HG03064 (cell line): ENCODE results near the gene UBB.

Source experiments
- ATAC-seq: cut with Tn5 transposase; IDR thresholded peaks from one replicate; pipeline ENCODE4 v1.9.1; 2021; ENCODE audit warnings: low read depth; ENCODE audit not compliant: unreplicated experiment

The UBB gene

DNA sequence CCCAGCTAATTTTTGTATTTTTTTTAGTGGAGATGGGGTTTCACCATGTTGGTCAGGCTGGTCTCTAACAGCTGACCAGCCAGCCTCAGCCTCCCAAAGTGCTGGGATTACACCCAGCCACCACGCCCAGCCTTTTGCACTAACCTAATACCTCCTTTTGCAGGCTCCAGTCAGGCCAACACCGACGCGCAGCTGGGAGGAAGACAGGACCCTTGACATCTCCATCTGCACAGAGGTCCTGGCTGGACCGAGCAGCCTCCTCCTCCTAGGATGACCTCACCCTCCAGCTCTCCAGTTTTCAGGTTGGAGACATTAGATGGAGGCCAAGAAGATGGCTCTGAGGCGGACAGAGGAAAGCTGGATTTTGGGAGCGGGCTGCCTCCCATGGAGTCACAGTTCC is 36.5 kb downstream of the UBB start:
- no peak for ATAC-seq

DNA sequence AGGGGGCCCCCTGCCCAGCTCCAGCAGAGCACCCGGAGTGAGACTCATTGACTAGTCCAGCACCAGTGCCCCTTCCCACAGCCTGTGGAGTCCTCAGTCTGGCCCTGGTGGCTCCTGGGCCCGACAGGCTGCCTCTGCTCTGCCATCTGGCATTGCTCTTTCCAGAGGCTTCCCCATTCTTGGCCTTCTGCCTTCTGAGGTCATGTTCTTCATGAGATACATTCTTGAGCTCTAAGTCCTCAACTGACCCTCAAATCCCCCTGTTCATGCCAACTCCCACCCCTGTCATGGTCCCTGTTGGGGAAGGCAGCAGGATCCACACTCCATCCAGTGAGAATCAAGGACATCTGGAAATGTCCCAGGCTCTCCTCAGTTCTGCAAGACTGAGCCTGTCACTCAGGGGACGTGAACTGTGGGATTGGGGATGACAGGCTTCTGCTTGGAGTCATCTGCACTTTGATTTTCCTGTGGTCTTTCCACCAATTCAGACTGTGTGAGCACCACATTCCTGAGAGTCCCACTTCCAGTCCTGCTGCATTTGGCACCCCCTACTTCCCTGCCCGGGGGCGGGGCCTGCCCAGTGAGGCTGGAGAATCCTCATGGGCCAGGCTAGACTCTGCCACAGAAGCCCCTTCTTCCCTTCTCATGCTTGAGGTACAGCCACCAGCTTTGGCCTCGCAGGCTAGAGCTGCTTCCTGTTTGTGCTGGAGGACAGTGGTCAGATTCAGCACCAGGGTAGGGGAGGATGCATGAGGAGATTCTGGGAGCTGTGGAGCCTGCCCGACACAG is 37.2 kb downstream of the UBB start:
- no peak for ATAC-seq

DNA sequence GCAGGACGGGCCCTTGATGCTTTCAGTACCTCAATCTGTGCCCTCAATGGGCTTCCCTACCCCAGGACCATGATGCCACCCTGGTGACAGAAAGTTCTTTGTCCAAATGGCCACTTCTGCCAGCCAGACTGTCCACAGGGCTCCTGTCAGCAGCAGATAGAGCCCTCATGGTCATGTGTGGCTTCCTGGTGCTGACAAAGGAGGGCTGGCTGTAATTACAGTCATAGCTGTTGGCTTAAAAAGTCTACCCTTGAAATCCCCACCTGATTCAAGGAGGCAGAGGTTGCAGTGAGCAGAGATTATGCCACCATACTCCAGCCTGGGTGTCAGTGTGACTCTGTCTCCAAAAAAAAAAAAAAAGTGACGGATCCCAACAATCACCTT is 37.8 kb downstream of the UBB start:
- no peak for ATAC-seq

DNA sequence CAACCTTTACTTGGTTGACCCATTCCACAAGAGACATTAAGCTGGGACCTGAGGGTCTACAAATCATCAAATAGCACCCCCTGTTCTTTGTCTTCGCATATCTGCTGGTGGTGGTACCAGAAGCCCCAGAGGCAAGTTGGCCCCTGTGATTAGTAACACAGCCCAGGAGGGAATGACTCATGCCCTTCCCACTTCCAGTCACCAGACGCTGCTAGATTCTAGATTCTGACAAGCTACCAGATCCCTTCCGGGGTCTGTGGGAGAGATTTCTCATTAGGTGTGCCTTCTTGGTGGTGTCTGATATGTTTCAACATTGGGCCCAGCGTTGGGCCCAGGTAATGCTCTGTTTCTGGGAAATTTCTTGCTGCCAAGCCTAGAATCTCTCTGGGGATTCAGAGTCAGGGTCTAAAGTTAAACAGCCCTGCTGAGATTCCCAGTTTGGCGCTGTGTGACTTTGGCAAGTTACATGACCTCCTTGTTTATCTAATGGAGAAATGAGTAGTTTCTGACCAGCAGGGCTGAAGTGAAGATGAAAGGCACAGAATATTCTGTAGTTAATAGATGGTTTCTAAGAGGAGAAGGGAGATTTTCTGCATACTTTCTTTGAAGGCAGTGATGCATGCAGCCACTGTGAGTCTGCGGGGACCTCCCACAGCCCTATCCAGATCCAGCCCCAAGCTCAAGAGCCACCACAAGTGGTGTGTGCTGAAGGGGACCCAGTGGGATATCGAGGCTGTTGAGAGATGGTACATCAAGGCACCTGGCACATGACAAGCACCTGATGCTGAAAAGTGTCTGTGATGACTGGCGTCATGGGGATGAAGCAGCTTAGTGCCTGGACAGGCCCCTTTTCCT is 38.4 kb downstream of the UBB start:
- ATAC-seq = peak; percentile 31

DNA sequence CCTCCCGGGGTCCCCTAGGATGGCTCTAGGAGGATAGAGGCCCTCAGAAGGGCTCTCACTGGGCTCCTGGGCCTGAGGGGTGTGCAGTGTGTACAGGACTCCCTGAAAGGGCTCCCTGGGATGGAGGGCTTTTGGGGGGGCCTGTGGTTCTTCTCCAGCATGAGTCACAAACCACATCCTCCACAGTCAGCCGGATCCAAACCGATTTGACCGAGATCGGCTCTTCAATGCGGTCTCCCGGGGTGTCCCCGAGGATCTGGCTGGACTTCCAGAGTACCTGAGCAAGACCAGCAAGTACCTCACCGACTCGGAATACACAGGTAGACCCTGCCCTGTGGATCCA is 39.0 kb downstream of the UBB start:
- peak; percentile 5 for ATAC-seq

DNA sequence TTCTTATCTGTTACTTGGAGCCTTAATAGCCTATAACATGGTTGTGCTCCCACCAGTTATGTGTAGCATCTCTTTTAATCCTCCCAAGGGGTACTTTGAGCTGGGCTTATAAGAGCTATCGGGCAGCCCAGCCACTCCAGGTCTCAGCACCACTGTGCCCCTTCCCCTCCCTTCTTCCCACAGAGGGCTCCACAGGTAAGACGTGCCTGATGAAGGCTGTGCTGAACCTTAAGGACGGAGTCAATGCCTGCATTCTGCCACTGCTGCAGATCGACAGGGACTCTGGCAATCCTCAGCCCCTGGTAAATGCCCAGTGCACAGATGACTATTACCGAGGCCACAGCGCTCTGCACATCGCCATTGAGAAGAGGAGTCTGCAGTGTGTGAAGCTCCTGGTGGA is 41.5 kb downstream of the UBB start:
- ATAC-seq = no peak

DNA sequence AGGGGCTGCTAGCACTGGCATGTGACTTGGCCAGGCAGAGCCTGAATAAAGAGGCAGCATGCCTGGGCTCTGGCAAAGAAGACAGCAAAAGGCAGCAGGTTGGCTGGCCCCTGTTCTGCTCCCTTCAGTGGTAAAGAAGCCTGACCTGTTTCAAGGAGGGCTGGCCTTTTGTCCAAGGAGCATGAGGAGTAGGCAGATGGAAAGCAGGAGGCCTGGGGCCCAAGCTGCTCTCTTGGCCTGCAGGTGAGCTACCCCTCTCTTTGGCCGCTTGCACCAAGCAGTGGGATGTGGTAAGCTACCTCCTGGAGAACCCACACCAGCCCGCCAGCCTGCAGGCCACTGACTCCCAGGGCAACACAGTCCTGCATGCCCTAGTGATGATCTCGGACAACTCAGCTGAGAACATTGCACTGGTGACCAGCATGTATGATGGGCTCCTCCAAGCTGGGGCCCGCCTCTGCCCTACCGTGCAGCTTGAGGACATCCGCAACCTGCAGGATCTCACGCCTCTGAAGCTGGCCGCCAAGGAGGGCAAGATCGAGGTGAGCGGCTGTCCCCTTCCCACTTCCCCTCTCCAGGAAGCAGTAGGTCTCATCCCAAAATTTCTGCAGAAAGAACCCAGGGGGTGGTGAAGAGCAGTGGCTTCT is 42.5 kb downstream of the UBB start:
- no peak for ATAC-seq

DNA sequence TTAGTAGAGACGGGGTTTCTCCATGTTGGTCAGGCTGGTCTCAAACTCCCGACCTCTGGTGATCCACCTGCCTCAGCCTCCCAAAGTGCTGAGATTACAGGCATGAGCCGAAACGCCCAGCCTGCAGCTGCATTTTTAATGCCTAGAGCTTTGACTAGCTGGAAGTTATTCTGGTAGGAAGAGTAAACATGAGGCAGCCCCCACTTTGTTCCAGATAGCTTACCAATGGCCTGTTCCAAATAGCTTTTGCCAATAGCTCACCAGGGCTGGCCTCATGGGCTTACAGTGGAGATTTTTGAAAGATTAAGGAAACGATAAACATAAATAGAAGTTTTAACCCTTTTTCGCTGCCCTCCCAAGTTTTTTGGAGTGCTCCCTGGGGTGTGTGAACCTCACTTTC is 44.3 kb downstream of the UBB start:
- ATAC-seq = no peak

DNA sequence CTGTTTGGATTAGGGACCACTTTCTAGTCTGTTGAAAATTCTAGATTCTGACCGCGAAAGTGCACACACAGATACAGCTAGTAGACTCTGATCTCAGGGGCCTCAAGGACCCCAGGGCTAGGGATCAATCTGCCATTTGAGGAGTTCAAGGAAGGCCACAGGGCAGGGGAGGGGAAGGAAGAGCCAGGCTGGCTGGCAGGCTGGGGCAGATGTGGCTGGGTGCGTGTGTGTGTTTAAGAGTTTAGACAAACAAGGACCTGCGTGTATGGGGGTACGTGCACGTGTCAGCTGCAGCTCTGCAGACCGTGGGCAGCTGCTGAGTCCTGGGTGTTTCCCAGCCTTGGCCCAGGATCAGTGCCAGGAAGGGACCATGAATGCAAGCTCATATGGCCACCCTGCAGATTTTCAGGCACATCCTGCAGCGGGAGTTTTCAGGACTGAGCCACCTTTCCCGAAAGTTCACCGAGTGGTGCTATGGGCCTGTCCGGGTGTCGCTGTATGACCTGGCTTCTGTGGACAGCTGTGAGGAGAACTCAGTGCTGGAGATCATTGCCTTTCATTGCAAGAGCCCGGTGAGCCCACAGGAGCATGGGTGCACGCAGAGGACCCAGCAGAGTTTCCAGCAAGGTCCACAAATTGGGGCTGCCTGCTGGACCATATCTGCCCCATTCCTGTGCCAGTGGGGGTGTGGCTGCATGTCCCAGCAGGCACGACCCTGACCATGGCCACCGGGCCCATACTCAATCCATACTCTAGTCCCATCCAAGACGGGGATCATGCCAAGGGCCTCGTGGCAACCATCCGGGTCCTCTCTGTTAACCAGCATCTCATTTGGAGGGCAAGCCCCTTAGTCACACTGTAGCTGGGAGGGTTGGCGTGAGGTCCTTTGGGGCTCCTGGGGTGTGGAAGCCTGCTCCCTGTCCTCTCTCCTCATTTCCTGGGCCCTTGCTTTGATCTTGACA is 45.1 kb downstream of the UBB start:
- no peak for ATAC-seq

DNA sequence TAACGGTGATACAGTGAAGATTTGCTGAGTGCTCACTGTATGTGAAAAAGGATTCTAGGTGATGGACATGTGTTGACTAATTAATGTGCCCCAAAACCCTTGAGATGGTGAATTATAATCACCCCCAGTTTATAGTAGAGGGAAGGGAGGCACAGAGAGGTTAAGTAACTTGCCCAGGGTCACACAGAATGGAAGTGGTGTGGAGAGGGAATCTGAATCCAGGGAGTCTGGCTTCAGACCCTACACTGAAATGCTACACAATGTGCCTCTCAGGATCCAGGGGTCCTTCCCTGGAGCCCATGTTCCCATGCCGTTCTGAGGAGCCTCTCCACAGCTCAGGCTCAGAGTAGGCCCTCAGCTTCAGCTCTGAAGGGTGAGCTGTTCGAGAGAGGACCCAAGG is 46.1 kb downstream of the UBB start:
- ATAC-seq = no peak

DNA sequence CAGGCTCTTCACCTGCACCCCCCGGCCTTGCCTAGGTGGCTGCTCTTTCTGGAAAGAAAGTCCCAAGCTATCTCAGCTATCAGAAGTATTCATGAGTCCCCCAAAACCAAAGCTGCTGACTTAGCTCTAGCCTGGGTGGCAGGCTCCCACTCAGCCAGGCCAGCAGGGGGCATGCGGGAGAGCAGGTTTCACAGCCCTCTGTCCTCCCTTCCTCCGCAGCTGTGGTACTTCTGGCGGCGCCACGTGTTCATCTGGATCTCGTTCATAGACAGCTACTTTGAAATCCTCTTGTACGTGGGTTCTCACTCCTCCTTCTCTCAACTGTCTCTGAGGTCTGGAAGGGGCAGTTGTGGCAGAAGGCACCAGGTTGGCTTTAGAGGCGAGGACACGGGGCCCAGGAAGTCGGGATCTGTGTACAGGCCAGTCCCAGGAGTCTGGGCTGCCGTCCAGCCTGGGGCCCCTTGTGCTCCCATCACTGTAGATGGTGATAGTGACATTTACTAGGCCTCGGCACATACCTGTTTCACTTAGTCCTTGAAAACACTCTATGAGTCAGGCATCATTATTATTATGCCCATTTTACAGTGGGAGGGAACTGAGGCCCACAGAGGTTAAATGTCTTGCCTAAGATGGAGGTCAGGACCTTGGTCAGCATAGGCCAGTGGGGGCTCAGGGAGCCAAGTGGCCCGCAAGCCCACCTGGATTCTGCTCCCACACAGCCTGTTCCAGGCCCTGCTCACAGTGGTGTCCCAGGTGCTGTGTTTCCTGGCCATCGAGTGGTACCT is 47.4 kb downstream of the UBB start:
- no peak for ATAC-seq

DNA sequence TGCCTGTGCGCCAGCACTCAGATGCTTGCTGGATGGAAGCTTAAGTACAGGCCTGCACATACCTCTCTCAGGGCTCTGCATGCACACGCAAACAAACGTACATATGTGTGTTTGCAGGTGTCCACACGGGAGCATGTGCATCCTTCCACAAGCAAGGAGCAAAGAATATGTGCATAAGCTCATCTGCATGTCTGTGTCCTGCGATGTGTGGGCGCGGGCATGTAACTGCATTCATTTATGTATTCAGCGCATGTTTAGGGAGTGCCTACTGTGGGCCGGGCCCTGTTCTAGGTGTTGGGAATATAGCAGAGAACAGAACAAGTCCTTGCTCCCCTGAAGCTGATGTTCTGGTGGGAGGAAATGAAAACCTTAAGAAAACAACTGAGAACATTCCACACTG is 48.2 kb downstream of the UBB start:
- ATAC-seq = no peak

DNA sequence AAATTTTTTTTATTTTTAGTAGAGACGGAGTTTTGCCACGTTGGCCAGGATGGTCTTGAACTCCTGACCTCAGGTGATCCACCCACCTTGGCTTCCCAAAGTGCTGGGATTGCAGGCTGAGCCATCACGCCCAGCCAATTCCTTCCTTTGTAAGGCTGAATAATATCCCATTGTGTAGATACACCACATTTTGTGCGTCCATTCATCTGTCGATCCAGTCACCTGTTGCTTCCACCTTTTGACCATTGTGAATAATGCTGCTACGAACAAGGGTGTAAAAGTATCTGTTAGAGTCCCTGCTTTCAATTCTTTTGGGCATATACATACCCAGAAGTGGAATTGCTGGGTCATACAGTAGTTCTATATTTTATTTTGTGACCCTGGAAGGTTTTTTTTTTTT is 49.8 kb downstream of the UBB start:
- no peak for ATAC-seq

DNA sequence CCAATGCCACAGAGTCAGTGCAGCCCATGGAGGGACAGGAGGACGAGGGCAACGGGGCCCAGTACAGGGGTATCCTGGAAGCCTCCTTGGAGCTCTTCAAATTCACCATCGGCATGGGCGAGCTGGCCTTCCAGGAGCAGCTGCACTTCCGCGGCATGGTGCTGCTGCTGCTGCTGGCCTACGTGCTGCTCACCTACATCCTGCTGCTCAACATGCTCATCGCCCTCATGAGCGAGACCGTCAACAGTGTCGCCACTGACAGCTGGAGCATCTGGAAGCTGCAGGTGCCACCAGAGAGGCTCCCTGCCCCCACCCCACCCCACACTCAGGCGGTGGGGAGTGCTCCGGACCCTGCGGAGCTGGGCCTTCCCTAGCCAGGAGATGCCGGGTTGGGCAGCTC is 51.1 kb downstream of the UBB start:
- no peak for ATAC-seq
